ENCODE measurements around the gene C16orf90. TPM values are rescaled to one million over a fixed set of nuclear protein-coding genes. Genes with fewer than 3 reads are reported as not detected.
A peak's percentile ranks its signal among the peaks of the same experiment; 100 is the strongest.

Gene C16orf90
- total RNA-seq, 2 donors from 2014 or later = 0.25 TPM; not detected in 1

GRCh38 chr16:3461151-3461550 is 34.1 kb downstream of the C16orf90 start:
- Mint-ChIP-seq H3K27ac (peak overlapping the region in 1 of 2 donors; percentile 36), H3K9me3 (no peaks in the 10 kb centered on the region), H3K36me3 (peaks cover 4 to 6% of the 10 kb centered on the region in 2 donors)
- ATAC-seq (no peak), DNase-seq (ENCODE audit: low spot score in 2 of 2) (no peak)

DNA sequence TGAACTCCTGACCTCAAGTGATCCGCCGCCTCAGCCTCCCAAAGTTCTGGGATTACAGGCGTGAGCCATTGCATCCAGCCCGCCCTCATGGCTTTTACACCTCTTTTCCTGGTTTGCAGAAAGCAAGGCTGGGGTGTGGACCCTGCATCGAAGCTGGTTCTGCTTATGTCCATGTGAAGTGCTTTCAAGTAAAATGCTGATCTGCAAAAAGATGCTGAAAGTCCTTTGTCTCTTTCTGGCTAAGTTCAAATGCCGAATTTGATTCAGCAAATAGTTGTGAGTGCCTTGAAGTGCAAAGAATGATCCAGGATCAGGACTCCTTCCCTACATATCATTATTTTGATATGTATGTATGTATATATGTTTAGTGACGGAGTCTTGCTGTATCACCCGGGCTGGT is 34.7 kb downstream of the C16orf90 start:
- DNase-seq (ENCODE audit: low spot score in 2 of 2) = no peak
- no peak for ATAC-seq
- Mint-ChIP-seq H3K36me3 (peaks cover 6 to 7% of the 10 kb centered on the region in 2 donors), H3K9me3 (no peaks in the 10 kb centered on the region), H3K27ac (no peak overlapping the region)

- DNase-seq (ENCODE audit: low spot score in 2 of 2) = no peak
- ATAC-seq = no peak
- Mint-ChIP-seq H3K36me3 (peaks cover 6 to 7% of the 10 kb centered on the region in 2 donors), H3K27ac (no peak overlapping the region), H3K9me3 (no peaks in the 10 kb centered on the region)
Measured at GRCh38 chr16:3460121-3460520, 35.2 kb downstream of the C16orf90 start.

GRCh38 chr16:3459401-3460090 is 35.7 kb downstream of the C16orf90 start:
- peak in 1 of 2 donors; percentile 33 for DNase-seq (ENCODE audit: low spot score in 2 of 2)

DNA sequence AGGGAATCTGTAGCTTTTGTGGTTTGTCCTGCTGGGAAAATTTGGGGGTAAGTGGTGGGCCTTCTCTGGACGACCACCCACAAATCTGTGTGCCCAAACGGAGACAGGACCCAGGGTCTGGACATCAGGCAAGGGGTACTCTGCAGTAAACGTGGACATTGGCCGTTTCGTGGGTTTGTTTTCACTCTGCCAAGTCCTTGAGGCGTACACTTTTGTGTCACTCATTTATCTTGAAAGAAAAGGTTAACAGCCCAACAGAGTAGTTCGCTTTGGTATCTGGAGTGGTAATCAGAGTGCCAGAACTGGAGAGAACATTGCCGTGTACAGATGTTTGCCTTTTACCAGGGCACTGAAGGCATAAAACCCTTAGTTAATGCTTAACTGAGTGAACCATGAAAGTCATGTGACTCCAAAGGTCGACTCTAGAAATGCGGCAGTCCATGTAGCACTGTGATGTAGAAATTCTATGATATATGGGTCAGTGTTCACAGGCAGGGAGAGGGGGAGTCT is 36.4 kb downstream of the C16orf90 start:
- DNase-seq (ENCODE audit: low spot score in 2 of 2) = no peak
- H3K36me3 Mint-ChIP-seq = peaks cover 6 to 7% of the 10 kb centered on the region in 2 donors

More at GRCh38 chr16:3459401-3460090, 35.7 kb downstream of the C16orf90 start:
- Mint-ChIP-seq H3K27ac (peak overlapping the region; percentile 86 to 90), H3K9me3 (no peaks in the 10 kb centered on the region), H3K36me3 (peaks cover 6 to 7% of the 10 kb centered on the region in 2 donors)
- ATAC-seq = peak; percentile 19 to 45

DNA sequence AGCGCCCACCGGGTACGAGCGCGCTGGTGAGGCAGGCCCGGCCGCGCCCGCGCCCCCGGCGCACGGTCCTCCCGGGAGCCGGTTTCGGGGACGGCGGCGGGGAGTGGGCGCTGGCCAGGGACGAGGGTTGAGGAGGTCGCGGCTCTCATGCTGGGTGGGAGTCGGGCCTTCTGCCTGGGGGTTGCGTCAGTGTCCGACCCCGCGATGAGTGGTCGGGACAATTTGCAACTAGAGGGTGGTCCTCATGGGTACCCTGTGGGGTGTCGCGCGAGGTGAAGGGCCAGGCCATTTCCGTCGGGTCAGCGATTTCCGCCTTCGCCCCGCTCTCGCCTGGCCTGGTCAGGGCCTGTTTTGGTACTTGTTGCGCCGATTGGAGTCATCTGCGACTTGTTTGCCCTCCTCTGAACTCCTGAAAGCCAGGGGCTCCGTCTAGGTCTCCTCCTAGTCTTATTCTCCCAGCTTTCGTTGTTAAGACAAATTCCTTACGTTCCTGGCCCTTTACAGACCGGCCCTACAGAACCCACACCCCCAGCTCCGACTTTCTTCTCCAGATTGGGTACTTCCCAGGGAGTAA is 36.9 kb downstream of the C16orf90 start:
- DNase-seq (ENCODE audit: low spot score in 2 of 2) = peak in 1 of 2 donors; percentile 63
- Mint-ChIP-seq H3K36me3 (peaks cover 6 to 7% of the 10 kb centered on the region in 2 donors), H3K9me3 (no peaks in the 10 kb centered on the region), H3K27ac (peak overlapping the region; percentile 86 to 90)
- peak in 1 of 2 donors; percentile 11 for ATAC-seq

More for the DNA sequence above, 36.4 kb downstream of the C16orf90 start:
- H3K9me3 Mint-ChIP-seq = no peaks in the 10 kb centered on the region
- no peak for ATAC-seq
- peak overlapping the region; percentile 86 to 90 for H3K27ac Mint-ChIP-seq

- no peaks in the 10 kb centered on the region for H3K9me3 Mint-ChIP-seq
- peaks cover 6 to 7% of the 10 kb centered on the region in 2 donors for H3K36me3 Mint-ChIP-seq
- ATAC-seq (peak; percentile 91 to 93), DNase-seq (ENCODE audit: low spot score in 2 of 2) (peak; percentile 90 to 91)
- H3K27ac Mint-ChIP-seq = peak overlapping the region; percentile 89 to 92
Measured at GRCh38 chr16:3457434-3458252, 37.6 kb downstream of the C16orf90 start.

DNA sequence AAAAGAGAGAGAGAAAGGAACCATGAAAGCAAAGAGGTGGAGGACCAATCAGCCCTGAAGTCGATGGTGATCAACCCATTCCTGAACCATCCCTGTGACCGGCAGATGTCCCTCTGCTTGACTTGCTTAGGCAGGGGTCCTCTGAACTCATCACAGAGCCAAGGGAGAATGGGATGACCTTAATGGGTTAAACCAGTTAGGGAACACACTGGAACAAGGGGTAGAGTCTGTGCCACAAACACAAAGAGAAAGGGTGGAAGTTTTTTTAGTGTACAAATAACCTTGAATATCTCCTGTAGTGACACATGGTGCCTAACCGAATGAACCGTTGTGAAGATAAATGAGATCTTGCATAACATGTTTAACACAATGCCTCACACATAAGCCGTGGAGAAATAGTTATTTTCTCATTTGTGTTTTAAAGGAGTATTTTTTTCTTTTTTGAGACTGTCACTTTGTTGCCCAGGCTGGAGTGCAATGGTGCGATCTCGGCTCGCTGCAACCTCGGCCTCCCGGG is 40.6 kb downstream of the C16orf90 start:
- ATAC-seq = no peak
- peaks cover 6 to 23% of the 10 kb centered on the region in 2 donors for H3K36me3 Mint-ChIP-seq
- H3K27ac Mint-ChIP-seq = no peak overlapping the region
- no peak for DNase-seq (ENCODE audit: low spot score in 2 of 2)
- H3K9me3 Mint-ChIP-seq = no peaks in the 10 kb centered on the region

DNA sequence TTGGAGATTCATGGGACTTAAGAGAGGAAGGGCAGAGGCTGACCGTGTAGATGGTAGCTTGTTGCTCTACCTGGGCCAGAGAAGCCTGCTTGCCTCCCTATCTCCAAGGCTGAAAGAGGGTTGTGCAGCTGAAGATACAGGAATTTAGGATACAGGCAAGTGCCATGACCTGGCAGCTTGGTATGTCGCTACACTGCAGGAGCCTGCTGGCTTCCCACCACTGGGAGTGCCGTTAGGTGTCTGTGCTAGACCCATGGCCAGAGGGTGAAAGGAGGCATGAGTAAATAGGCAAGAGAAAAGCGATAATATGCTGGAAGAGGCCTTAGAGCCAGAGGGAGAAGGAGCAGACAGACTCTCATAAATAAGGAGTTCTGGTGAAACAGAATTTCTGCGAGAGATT is 41.2 kb downstream of the C16orf90 start:
- Mint-ChIP-seq H3K9me3 (no peaks in the 10 kb centered on the region), H3K27ac (peak overlapping the region; percentile 11 to 48), H3K36me3 (peaks cover 6 to 24% of the 10 kb centered on the region in 2 donors)
- ATAC-seq (no peak), DNase-seq (ENCODE audit: low spot score in 2 of 2) (no peak)

DNA sequence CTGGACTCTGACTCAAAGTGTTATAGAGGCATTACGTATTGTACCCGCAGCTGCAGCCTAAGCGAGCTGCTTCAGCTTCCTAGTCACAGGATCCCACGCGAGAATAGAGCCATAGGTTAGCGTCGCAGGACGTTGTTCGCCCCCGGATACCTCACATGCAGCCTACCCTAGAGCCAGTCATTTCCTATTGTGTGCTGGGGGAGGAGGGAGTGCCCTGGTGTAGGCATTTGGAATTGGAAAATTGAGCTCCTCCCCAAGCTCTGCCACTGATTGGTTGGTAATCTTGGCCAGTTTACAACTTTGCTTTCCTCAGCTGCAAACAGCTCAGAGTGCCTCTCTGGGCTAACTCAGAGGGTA is 51.3 kb downstream of the C16orf90 start:
- H3K27ac Mint-ChIP-seq = peak overlapping the region; percentile 90 to 97
- DNase-seq (ENCODE audit: low spot score in 2 of 2) (peak in 1 of 2 donors; percentile 59), ATAC-seq (peak; percentile 73 to 78)
- H3K9me3 Mint-ChIP-seq = peaks cover 5% of the 10 kb centered on the region in 2 donors
- H3K36me3 Mint-ChIP-seq = peaks cover 16 to 42% of the 10 kb centered on the region in 2 donors

Other genes with a start within 250 kb of the C16orf90 start
- under 1 TPM in 1 of 2 donors, not detected in 1; 0.16 TPM for gene MEFV, start 238.9 kb downstream of the C16orf90 start, total RNA-seq
- gene ZNF263, start 212.0 kb downstream of the C16orf90 start, total RNA-seq = 10 to 100 TPM; 16.2 to 20.6 TPM
- 1 to 10 TPM; 5.4 to 5.9 TPM for gene TIGD7, start 190.1 kb downstream of the C16orf90 start, total RNA-seq
- gene ZNF75A, start 190.0 kb downstream of the C16orf90 start, total RNA-seq = 10 to 100 TPM in 1 of 2 donors, 1 to 10 TPM in 1; 7.4 to 26.0 TPM
- not detected for gene OR2C1, start 139.6 kb downstream of the C16orf90 start, total RNA-seq
- 10 to 100 TPM in 1 of 2 donors, 1 to 10 TPM in 1; 7.6 to 14.1 TPM for gene ZSCAN32, start 94.5 kb downstream of the C16orf90 start, total RNA-seq
- 1 to 10 TPM; 5.2 to 7.7 TPM for gene ZNF174, start 94.3 kb downstream of the C16orf90 start, total RNA-seq
- gene ZNF597, start 52.0 kb downstream of the C16orf90 start, total RNA-seq = 1 to 10 TPM; 2.0 to 3.1 TPM
- 10 to 100 TPM; 29.2 to 40.1 TPM for gene NAA60, start 51.8 kb downstream of the C16orf90 start, total RNA-seq
- 10 to 100 TPM; 15.5 to 20.0 TPM for gene CLUAP1, start 5.5 kb upstream of the C16orf90 start, total RNA-seq
- 10 to 100 TPM; 24.6 to 26.2 TPM for gene NLRC3, start 81.9 kb upstream of the C16orf90 start, total RNA-seq
- gene SLX4, start 116.1 kb upstream of the C16orf90 start, total RNA-seq = 10 to 100 TPM; 12.7 to 19.7 TPM
- gene DNASE1, start 159.2 kb upstream of the C16orf90 start, total RNA-seq = 10 to 100 TPM; 17.5 to 29.5 TPM
- 100 to 1,000 TPM; 191 to 276 TPM for gene TRAP1, start 222.0 kb upstream of the C16orf90 start, total RNA-seq

Measured in activated naive CD4-positive, alpha-beta T cell treated with anti-CD3 and anti-CD28 coated beads, Interleukin-2, amount 50 U/mL, for 72 hours (primary cell).